HPDE6-E6E7 (cell line): ENCODE results near the gene RBFOX2.

Experiments used
- DNase-seq: peaks from one replicate; pipeline ENCODE4 v3.0.0; 2011; ENCODE audit warnings: missing footprints; ENCODE audit errors: extremely low spot score

Gene RBFOX2

DNA sequence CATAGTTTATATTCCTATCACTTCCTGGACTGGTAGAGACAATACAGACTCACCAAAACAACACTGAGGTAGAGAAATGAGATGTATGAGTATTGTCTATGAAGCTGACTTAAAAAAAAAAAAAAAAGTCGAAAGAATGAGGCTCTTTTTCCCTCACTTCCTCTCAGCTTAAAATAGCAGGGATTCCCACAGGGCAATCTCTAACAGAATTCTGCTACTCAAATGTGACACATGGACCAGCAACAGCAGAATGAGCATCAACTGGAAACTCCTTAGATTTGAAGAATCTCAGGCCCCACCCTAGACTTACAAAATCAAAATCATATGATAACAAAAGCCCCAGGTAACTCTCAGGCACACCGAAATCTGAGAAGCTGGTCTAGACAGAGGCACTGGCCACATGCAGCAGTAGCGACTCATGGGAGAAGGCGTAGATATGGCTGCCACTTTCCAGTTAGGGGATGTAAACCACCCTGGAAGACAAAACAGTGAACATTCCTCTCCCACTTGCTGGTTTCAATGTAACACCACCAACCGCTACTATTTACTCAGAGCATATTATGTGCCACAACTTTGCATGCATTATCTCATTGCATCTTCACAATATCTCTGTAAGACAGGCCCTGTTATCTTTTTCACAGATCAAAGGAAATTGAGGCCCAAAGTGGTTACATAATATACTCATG, 128.0 kb downstream of the RBFOX2 start:
- DNase-seq = peak; percentile 36

DNA sequence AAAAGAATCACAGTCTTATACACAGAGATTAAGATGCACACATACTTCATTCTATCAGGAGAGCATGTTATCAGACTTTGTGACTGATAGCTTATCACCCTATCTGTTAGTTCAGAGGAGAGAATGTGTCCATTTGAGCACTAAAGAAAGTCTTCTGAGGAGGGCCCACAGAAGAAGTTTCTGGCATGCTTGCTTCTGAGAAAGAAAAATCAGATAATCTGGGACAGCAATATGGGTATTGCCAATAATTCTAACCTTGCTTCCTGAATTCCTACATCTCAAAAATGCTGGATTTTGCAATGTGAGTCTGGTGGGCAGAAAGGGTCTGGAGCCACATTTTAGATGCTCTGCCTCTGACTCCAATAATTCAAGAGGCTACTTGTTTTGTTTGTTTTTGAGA, 128.9 kb downstream of the RBFOX2 start:
- DNase-seq = no peak

GRCh38 chr22:35896111-35896705, 132.4 kb downstream of the RBFOX2 start:
- no peak for DNase-seq

GRCh38 chr22:35894937-35895708, 133.5 kb downstream of the RBFOX2 start:
- DNase-seq = peak; percentile 58

DNA sequence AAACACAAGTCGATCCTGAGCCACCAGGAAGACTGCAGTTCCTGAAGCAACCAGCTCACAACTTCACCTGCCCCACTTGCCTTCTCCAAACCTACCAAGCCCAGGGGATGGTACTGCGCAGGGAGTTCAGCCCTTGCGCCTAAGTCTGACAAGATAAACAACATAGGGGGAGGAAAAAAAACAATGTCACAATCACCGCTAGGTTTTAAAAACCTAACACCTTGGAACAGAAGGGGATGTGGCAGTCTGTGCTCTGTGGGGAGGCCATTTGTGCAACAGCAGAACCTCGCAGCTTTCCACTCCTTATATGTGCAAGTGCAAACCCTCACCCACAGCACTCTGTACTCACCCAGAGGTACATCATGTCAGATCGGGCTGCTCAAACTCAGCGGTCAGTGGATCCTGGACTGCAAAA, 134.2 kb downstream of the RBFOX2 start:
- no peak for DNase-seq

- no peak for DNase-seq
These were observed 134.9 kb downstream of the RBFOX2 start for GRCh38 chr22:35893698-35894097.

- no peak for DNase-seq
These were observed 136.4 kb downstream of the RBFOX2 start for GRCh38 chr22:35892192-35892591.

- DNase-seq = no peak
These were observed 137.2 kb downstream of the RBFOX2 start for GRCh38 chr22:35891442-35891841.

GRCh38 chr22:35889071-35889470, 139.6 kb downstream of the RBFOX2 start:
- no peak for DNase-seq

GRCh38 chr22:35888181-35888870, 140.3 kb downstream of the RBFOX2 start:
- DNase-seq = no peak

GRCh38 chr22:35887296-35887875, 141.2 kb downstream of the RBFOX2 start:
- no peak for DNase-seq

DNA sequence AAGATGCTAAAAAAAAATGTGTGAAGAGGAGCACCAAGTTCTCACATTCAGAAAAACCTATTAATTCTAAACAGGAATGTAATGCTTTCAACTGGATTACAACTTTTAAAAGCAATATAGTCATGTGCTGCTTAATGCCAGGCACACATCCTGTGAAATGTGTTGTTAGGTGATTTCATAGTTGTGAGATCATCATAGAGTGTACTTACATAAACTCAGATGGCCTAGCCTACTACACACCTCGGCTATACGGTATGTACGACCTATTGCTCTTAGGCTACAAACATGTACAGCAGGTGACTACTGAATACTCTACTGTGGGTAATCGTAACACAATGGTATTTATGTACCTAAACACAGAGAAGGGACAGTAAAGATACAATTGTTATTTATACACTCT, 142.3 kb downstream of the RBFOX2 start:
- DNase-seq = no peak

DNA sequence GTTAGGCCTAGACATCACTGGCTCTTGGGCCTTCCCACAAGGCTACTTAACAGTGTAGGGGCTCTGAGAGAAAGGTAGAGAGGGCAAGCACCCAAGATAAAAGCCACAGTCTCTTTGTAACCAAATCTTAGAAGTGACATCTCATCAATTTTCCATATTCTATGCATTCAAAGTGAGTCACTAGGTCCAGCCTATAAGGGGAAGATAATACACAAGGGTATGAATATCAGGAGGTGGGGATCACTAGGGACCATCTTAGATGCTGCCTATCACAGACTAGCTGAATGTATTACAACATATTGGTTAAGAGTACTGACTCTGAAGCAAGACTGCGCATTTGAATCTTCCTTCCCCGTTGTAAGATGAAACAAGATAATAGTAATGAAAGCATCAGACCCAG, 144.1 kb downstream of the RBFOX2 start:
- no peak for DNase-seq

- DNase-seq = no peak
These were observed 145.5 kb downstream of the RBFOX2 start for GRCh38 chr22:35883031-35883620.

DNA sequence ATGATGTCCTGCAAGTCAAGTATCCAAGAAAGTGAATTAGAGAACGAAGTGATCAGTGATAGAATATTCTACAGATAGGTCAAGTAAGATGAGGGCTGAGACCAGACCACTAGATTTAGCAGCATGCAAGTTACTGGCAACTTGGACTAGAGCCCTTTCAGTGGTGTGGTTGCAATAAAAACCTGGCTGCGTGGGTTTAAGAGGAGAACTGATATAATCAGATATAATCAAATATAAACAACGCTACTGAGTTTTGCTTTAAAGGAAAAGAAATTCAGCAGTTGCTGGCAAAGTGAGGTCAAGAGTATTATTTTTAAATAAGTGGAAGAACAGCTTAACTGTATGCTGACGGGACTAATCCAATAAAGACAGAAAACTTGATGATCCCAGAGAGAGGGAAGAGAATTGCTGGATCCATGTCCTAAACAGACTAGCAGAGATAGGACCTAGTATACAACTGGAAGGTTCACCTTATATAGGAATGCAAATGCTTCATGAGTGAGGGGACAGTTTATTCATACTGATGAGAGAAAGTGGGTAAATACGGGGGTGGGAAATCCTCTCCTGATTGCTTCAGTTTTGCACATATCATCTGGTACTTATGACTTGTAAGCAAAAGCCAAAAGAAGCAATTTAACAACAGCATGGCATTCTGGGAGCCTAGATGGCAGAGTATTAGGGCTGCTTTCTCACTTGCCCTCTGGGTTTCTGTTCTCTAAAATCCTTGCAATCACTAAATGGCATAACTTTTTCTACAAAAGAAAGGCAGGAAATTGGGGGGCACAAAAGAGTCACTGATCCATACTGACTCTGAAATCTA, 146.2 kb downstream of the RBFOX2 start:
- no peak for DNase-seq

DNA sequence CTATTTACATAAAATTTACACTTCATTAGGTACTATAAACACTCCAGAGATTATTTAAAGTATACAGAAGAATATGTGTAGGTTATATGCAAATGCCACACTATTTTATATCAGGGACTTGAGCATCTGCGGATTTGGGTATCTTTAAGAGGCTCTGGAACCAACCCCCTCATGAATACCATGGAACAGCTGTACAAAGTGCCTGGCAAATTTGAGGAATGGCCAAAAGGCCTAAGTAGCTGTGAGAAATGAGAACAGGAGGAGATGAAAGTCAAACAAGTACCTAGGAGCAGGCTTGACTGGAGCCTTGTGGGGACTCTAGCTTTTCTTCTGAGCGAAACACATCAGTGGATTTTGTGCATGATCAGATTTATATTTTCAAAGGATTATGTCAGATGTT, 149.3 kb downstream of the RBFOX2 start:
- DNase-seq = no peak

- no peak for DNase-seq
These were observed 155.2 kb downstream of the RBFOX2 start for GRCh38 chr22:35873426-35873825.

DNA sequence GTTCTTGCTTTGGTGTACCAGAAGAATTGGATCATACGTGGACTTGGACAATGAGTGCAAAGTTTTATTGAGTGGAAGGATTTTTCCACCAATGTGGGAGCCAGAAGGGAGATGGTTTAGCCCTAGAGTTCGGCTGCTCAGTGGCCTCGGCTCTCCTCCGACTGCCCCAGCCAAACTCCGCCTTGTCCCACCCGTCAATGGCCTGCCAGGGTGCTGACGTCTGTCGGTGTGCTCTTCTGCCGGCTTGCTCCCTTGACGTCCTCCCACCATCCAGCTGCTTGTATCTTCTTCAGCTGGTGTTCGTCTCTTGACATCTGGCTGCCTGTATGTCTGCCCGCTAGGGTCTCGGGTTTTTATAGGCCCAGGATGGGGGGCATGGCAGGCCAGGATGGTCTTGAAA, 156.2 kb downstream of the RBFOX2 start:
- no peak for DNase-seq

DNA sequence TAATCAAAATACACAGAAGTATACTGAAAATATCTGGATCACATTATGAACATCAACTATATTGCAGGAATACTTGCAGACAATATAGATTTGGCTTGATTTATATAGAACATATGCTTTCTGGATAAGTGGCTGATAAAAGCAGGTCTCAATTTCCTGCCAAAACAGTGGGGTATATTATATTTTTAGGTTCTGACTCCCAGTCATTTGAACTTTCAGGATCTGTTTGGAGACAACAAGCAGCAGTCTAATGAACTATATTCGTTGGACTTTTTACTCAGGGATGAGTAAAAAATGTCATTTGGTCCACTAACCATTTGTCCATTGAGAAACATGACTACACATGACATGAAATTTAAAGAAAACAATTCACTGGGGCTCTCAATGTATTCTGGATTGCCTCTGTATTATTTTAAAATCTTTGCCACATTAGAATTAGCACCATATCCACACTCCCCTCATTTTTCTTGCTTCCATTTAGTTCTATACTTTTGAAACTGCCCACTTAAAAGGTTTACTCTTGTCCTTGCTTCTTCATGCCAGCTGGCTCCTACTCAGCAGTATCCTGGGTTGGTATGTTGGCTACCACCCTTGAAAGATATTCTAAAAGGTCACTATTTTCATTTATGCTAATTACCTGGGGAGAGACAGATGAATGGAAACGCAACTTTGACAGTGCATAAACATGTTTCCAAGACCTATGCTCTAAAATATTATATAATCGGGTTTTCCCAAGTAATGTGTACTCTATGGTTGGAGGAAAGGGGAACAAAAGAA, 157.9 kb downstream of the RBFOX2 start:
- DNase-seq = no peak

GRCh38 chr22:35868938-35869337, 159.7 kb downstream of the RBFOX2 start:
- no peak for DNase-seq
